H7 (cell line): ENCODE results near the gene SLC7A11. TPM values are rescaled to one million over a fixed set of nuclear protein-coding genes. Genes with fewer than 3 reads are reported as not detected.

ENCODE experiments used
- DNase-seq: peaks from one replicate; pipeline ENCODE4 v3.0.0; 2012
- H3K27me3 ChIP-seq: 2 replicates; pipeline ENCODE4 v1.6.0; 2011; ENCODE audit warnings: mild to moderate bottlenecking, low read length; ENCODE audit not compliant: control insufficient read depth, insufficient read depth
- H3K36me3 ChIP-seq: replicated peaks from 2 replicates; pipeline ENCODE4 v1.5.1; 2011; ENCODE audit warnings: low read length; ENCODE audit not compliant: control insufficient read depth, insufficient read depth
- H3K4me3 ChIP-seq: 2 replicates; pipeline ENCODE4 v1.5.1; 2011; ENCODE audit warnings: low read depth, mild to moderate bottlenecking, control low read depth, low read length, moderate library complexity; ENCODE audit not compliant: insufficient read depth
- total RNA-seq: library from RNA; depleted of rRNA; stranded (reverse); fragments of >200 nt; shearing (Covaris generic); gene quantifications from 2 replicates; pipeline ENCODE4 v1.2.3, GENCODE V29; 2014; rRNA removed

The SLC7A11 gene
- total RNA-seq, result 7.1 and 10.2 TPM in 2 replicates

GRCh38 chr4:138242076-138242833 is at the start of gene SLC7A11:
SLC7A11 (minus strand) TSS chr4:138242349; CDS start chr4:138242069, 280 bp downstream.
- H3K27me3 ChIP-seq, result no peaks in the 10 kb centered on the region
- H3K36me3 ChIP-seq, result no peaks in the 10 kb centered on the region
- H3K4me3 ChIP-seq, result peak within 1 kb of the TSS; percentile 72
- peak; percentile 42 for DNase-seq

GRCh38 chr4:138291431-138291830 is 49.3 kb upstream of the SLC7A11 start:
- Histone ChIP-seq H3K36me3 (no peaks in the 10 kb centered on the region), H3K4me3 (no peak overlapping the region), H3K27me3 (no peaks in the 10 kb centered on the region)
- DNase-seq, result no peak

- DNase-seq, result no peak
- H3K4me3 ChIP-seq, result no peak overlapping the region
These were observed 48.7 kb upstream of the SLC7A11 start for GRCh38 chr4:138290805-138291204.

GRCh38 chr4:138279286-138279685 is 37.1 kb upstream of the SLC7A11 start:
- Histone ChIP-seq H3K4me3 (no peak overlapping the region), H3K36me3 (no peaks in the 10 kb centered on the region), H3K27me3 (no peaks in the 10 kb centered on the region)
- no peak for DNase-seq

More at GRCh38 chr4:138290805-138291204, 48.7 kb upstream of the SLC7A11 start:
- Histone ChIP-seq H3K27me3 (no peaks in the 10 kb centered on the region), H3K36me3 (no peaks in the 10 kb centered on the region)

GRCh38 chr4:138277133-138277532 is 35.0 kb upstream of the SLC7A11 start:
- no peaks in the 10 kb centered on the region for H3K27me3 ChIP-seq
- H3K36me3 ChIP-seq, result no peaks in the 10 kb centered on the region
- H3K4me3 ChIP-seq, result no peak overlapping the region
- DNase-seq, result no peak

GRCh38 chr4:138275963-138276621 is 33.9 kb upstream of the SLC7A11 start:
- H3K36me3 ChIP-seq, result no peaks in the 10 kb centered on the region
- no peak overlapping the region for H3K4me3 ChIP-seq
- no peaks in the 10 kb centered on the region for H3K27me3 ChIP-seq
- no peak for DNase-seq

GRCh38 chr4:138275216-138275615 is 33.1 kb upstream of the SLC7A11 start:
- Histone ChIP-seq H3K36me3 (no peaks in the 10 kb centered on the region), H3K4me3 (no peak overlapping the region), H3K27me3 (no peaks in the 10 kb centered on the region)
- DNase-seq, result no peak

GRCh38 chr4:138269175-138269574 is 27.0 kb upstream of the SLC7A11 start:
- no peak for DNase-seq
- Histone ChIP-seq H3K4me3 (no peak overlapping the region), H3K27me3 (no peaks in the 10 kb centered on the region; the same call in 1 of the 2 replicates), H3K36me3 (no peaks in the 10 kb centered on the region)

GRCh38 chr4:138267835-138268234 is 25.7 kb upstream of the SLC7A11 start:
- Histone ChIP-seq H3K27me3 (no peaks in the 10 kb centered on the region; the same call in 1 of the 2 replicates), H3K4me3 (no peak overlapping the region), H3K36me3 (no peaks in the 10 kb centered on the region)
- no peak for DNase-seq

GRCh38 chr4:138266948-138267347 is 24.8 kb upstream of the SLC7A11 start:
- H3K4me3 ChIP-seq, result no peak overlapping the region
- H3K27me3 ChIP-seq, result no peaks in the 10 kb centered on the region; the same call in 1 of the 2 replicates
- no peak for DNase-seq
- no peaks in the 10 kb centered on the region for H3K36me3 ChIP-seq

GRCh38 chr4:138263247-138263816 is 21.2 kb upstream of the SLC7A11 start:
- Histone ChIP-seq H3K36me3 (no peaks in the 10 kb centered on the region), H3K27me3 (no peaks in the 10 kb centered on the region; the same call in 1 of the 2 replicates), H3K4me3 (no peak overlapping the region)
- no peak for DNase-seq

GRCh38 chr4:138262469-138262868 is 20.3 kb upstream of the SLC7A11 start:
- DNase-seq, result no peak
- H3K27me3 ChIP-seq, result no peaks in the 10 kb centered on the region
- H3K4me3 ChIP-seq, result no peak overlapping the region
- H3K36me3 ChIP-seq, result no peaks in the 10 kb centered on the region

- no peak for DNase-seq
- H3K4me3 ChIP-seq, result no peak overlapping the region
- no peaks in the 10 kb centered on the region for H3K27me3 ChIP-seq
- H3K36me3 ChIP-seq, result no peaks in the 10 kb centered on the region
These were observed 19.9 kb upstream of the SLC7A11 start for GRCh38 chr4:138262030-138262429.

- no peaks in the 10 kb centered on the region for H3K27me3 ChIP-seq
- H3K4me3 ChIP-seq, result no peak overlapping the region
- no peak for DNase-seq
- H3K36me3 ChIP-seq, result no peaks in the 10 kb centered on the region
These were observed 17.7 kb upstream of the SLC7A11 start for GRCh38 chr4:138259824-138260223.

- Histone ChIP-seq H3K4me3 (no peak overlapping the region), H3K27me3 (no peaks in the 10 kb centered on the region), H3K36me3 (no peaks in the 10 kb centered on the region)
- DNase-seq, result no peak
These were observed 17.1 kb upstream of the SLC7A11 start for GRCh38 chr4:138259271-138259670.
